ENCODE data around the gene KCNQ1. TPM values are rescaled to one million over a fixed set of nuclear protein-coding genes. Genes with fewer than 3 reads are reported as not detected.

Gene KCNQ1
- total and polyA plus RNA-seq, 3 experiments from 2014 or later, result 2.6 to 5.7 (median 3.4) TPM

DNA sequence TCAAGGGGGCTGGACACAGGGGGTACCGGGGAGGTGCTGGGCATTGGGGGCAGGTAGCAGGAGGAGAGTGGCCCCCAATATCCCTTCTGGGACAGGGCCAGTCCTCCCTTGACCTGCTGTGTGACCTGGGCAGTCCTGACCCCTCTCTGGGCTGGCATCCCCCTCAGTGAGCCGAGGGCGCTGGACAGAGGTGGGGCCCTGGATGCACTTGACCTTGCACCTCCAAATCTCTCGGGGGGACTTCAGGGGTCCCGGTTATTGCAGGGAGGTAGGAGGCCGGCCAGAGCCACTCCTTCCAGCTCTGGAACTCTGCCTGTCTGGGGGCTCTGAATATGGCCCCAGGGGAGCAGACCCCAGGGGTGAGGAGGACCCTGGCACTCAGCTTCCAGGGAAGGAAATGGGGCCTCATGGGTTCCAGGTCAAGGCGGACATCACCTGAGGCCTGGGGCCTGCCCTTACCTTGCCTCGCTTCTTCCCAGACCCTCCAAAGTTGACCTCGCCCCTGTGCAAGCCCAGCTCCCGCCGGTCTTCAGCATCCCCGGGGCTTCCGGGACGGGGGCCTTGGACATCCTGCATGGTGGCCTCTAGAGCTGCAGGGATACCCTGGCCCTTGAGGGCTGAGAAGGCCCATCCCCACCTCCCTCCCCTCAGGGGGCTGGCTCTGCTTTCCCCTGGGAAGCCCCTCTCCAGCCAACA, 22.2 kb upstream of the KCNQ1 start:
- H3K9me3 ChIP-seq (ENCODE audit: low read length), result no peaks in the 10 kb centered on the region
- POLR2A ChIA-PET, result no interaction called here

GRCh38 chr11:2423157-2424025, 21.4 kb upstream of the KCNQ1 start:
- Mint-ChIP-seq H3K4me3 (no peak overlapping the region), H3K27me3 (no peaks in the 10 kb centered on the region), H3K36me3 (no peaks in the 10 kb centered on the region), H3K27ac (no peak overlapping the region), H3K4me1 (peaks cover 0 to 3% (median 2%) of the 10 kb centered on the region in 3 donors), H3K9me3 (no peaks in the 10 kb centered on the region)
- POLR2A ChIA-PET, result no interaction called here
- peaks cover 9% of the 10 kb centered on the region for H3K4me1 ChIP-seq (ENCODE audit: insufficient read depth, low read length)
- CTCF ChIA-PET, result interaction anchor here (1.3 to 11.1 kb wide), 5 partner anchors 103 to 230 kb away, joined by 3 to 317 read pairs (median 58); partner anchors contain the start of genes C11orf21 and TSPAN32
- H3K27ac ChIP-seq (ENCODE audit: low read depth, low read length), result no peak overlapping the region
- H3K27me3 ChIP-seq (ENCODE audit: insufficient read depth, low read length, poor library complexity, severe bottlenecking), result no peaks in the 10 kb centered on the region
- no peaks in the 10 kb centered on the region for H3K36me3 ChIP-seq (ENCODE audit: insufficient read depth, low read length)
- DNase-seq, result no peak
- H3K9me3 ChIP-seq (ENCODE audit: low read length), result no peaks in the 10 kb centered on the region
- H3K4me3 ChIP-seq (ENCODE audit: low read length), result no peak overlapping the region

More for the DNA sequence above, 22.2 kb upstream of the KCNQ1 start:
- DNase-seq, result no peak
- no peak overlapping the region for H3K27ac Mint-ChIP-seq
- Histone ChIP-seq H3K4me3 (ENCODE audit: low read length) (no peak overlapping the region), H3K27me3 (ENCODE audit: insufficient read depth, low read length, poor library complexity, severe bottlenecking) (no peaks in the 10 kb centered on the region), H3K27ac (ENCODE audit: low read depth, low read length) (no peak overlapping the region), H3K36me3 (ENCODE audit: insufficient read depth, low read length) (no peaks in the 10 kb centered on the region), H3K4me1 (ENCODE audit: insufficient read depth, low read length) (peaks cover 9% of the 10 kb centered on the region)
- no peaks in the 10 kb centered on the region for H3K27me3 Mint-ChIP-seq
- no peaks in the 10 kb centered on the region for H3K36me3 Mint-ChIP-seq
- peaks cover 0 to 3% (median 2%) of the 10 kb centered on the region in 3 donors for H3K4me1 Mint-ChIP-seq
- H3K4me3 Mint-ChIP-seq, result no peak overlapping the region
- CTCF ChIA-PET, result interaction anchor here (1.6 to 11.1 kb wide), 4 partner anchors 109 to 229 kb away, joined by 6 to 317 read pairs (median 102); partner anchors contain the start of genes C11orf21 and TSPAN32
- no peaks in the 10 kb centered on the region for H3K9me3 Mint-ChIP-seq

DNA sequence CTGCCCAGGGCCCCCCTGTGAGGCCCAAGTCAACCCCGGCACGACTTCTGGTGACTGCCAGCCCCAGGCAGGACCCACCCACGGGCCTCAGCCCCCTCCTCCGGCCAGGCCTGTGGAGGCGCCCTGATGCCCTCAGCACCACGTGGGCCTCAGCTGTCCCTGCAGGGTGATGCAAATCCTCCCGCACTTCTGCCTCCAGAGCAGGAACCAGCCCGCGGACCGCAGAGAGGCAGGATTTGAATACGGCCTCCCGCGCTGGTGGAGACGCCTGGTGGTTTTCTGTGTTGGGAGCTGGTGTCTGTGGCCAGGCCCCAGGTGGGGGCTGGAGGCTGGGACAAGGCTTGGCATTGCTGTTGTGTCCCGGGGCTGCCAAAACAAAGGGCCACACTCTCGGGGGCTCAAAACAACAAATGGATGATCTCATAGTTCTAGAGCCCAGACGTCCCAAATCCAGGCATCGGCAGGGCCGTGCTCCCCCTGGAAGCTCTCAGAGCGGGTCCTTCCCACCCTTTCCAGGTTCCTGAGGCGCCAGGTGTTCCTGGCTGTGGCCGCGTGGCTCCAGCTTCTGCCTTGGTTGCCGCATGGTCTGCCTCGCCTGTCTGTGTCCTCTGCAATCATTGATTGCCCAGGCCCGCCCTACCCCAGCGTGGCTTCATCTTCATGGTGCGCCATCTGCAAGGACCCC, 19.9 kb upstream of the KCNQ1 start:
- no peaks in the 10 kb centered on the region for H3K36me3 ChIP-seq (ENCODE audit: insufficient read depth, low read length)
- no peak overlapping the region for H3K27ac ChIP-seq (ENCODE audit: low read depth, low read length)
- H3K27me3 Mint-ChIP-seq, result no peaks in the 10 kb centered on the region
- peaks cover 7% of the 10 kb centered on the region for H3K4me1 ChIP-seq (ENCODE audit: insufficient read depth, low read length)
- DNase-seq, result no peak
- CTCF ChIA-PET, result interaction anchor here (0.9 to 11.1 kb wide), 5 partner anchors 101 to 239 kb away, joined by 3 to 317 read pairs (median 3); partner anchors contain the start of genes C11orf21 and TSPAN32
- H3K36me3 Mint-ChIP-seq, result no peaks in the 10 kb centered on the region
- POLR2A ChIA-PET, result no interaction called here
- H3K4me1 Mint-ChIP-seq, result no peaks in the 10 kb centered on the region
- H3K27me3 ChIP-seq (ENCODE audit: insufficient read depth, low read length, poor library complexity, severe bottlenecking), result no peaks in the 10 kb centered on the region
- no peaks in the 10 kb centered on the region for H3K9me3 ChIP-seq (ENCODE audit: low read length)
- no peaks in the 10 kb centered on the region for H3K9me3 Mint-ChIP-seq
- peak overlapping the region in 1 of 8 donors; percentile 19 for H3K27ac Mint-ChIP-seq
- H3K4me3 Mint-ChIP-seq, result no peak overlapping the region
- no peak overlapping the region for H3K4me3 ChIP-seq (ENCODE audit: low read length)

DNA sequence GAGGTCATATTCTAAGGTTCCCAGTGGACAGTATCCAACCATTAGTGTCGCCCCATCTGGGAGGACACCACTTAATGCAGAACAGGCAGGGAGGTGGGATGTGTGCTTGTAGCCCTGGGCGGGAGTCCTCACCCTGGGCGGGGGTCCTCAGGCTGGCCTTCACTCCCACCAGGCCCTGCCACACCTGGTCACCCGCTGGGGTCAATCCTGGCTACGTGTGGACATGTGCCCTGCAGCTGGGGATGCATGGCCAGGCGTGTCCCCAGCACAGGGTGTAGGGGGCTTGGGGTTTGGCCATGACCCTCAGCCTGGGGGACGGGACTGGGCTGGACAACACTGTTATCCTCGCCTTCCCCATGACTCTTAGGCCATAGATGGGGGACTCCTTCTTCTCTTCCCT, 19.3 kb upstream of the KCNQ1 start:
- CTCF ChIA-PET, result interaction anchor here (0.6 to 11.1 kb wide), 6 partner anchors 12 to 467 kb away, joined by 3 to 146 read pairs (median 4); no protein-coding TSS in a partner anchor
- Mint-ChIP-seq H3K36me3 (no peaks in the 10 kb centered on the region), H3K4me1 (no peaks in the 10 kb centered on the region), H3K27me3 (no peaks in the 10 kb centered on the region), H3K9me3 (no peaks in the 10 kb centered on the region), H3K4me3 (no peak overlapping the region), H3K27ac (no peak overlapping the region)
- Histone ChIP-seq H3K9me3 (ENCODE audit: low read length) (no peaks in the 10 kb centered on the region), H3K36me3 (ENCODE audit: insufficient read depth, low read length) (no peaks in the 10 kb centered on the region), H3K27me3 (ENCODE audit: insufficient read depth, low read length, poor library complexity, severe bottlenecking) (no peaks in the 10 kb centered on the region), H3K4me3 (ENCODE audit: low read length) (no peak overlapping the region), H3K4me1 (ENCODE audit: insufficient read depth, low read length) (peaks cover 2% of the 10 kb centered on the region), H3K27ac (ENCODE audit: low read depth, low read length) (no peak overlapping the region)
- no peak for DNase-seq
- POLR2A ChIA-PET, result no interaction called here

DNA sequence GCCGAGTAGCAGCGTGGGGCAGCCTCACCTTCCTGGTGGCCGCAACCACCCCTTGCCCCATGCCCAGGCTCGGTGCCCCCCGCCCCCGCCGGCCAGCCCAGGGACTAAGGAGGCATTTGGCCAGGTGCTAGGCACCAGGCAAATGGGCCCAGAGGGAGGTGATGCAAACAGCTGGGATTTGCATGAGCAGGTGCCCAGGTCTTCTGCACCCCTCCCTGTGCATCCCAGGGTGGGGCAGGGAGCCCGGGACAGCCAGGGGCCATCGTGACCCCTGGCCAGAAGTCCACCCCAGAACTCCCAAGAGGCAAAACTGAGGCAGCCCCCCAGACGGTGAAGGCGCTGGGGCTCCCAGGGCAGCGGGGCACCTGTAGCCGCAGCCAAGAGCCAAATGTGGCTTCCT, 18.6 kb upstream of the KCNQ1 start:
- CTCF ChIA-PET, result interaction anchor here (0.6 to 11.1 kb wide), 6 partner anchors 11 to 466 kb away, joined by 3 to 146 read pairs (median 4); no protein-coding TSS in a partner anchor
- H3K27ac Mint-ChIP-seq, result no peak overlapping the region

GRCh38 chr11:2426826-2427521, 17.8 kb upstream of the KCNQ1 start:
- no peaks in the 10 kb centered on the region for H3K27me3 Mint-ChIP-seq
- ChIA-PET CTCF (interaction anchor here (0.7 to 11.1 kb wide), 12 partner anchors 7 to 465 kb away, joined by 3 to 146 read pairs (median 3); partner anchors contain the start of gene CD81), POLR2A (no interaction called here)
- no peak overlapping the region for H3K4me3 ChIP-seq (ENCODE audit: low read length)
- H3K4me1 Mint-ChIP-seq, result no peaks in the 10 kb centered on the region
- H3K36me3 ChIP-seq (ENCODE audit: insufficient read depth, low read length), result no peaks in the 10 kb centered on the region
- H3K27ac Mint-ChIP-seq, result no peak overlapping the region
- no peaks in the 10 kb centered on the region for H3K9me3 ChIP-seq (ENCODE audit: low read length)
- no peak overlapping the region for H3K4me3 Mint-ChIP-seq
- H3K27me3 ChIP-seq (ENCODE audit: insufficient read depth, low read length, poor library complexity, severe bottlenecking), result no peaks in the 10 kb centered on the region
- H3K4me1 ChIP-seq (ENCODE audit: insufficient read depth, low read length), result no peaks in the 10 kb centered on the region
- no peak overlapping the region for H3K27ac ChIP-seq (ENCODE audit: low read depth, low read length)
- DNase-seq, result no peak
- H3K36me3 Mint-ChIP-seq, result no peaks in the 10 kb centered on the region
- no peaks in the 10 kb centered on the region for H3K9me3 Mint-ChIP-seq

More for the DNA sequence above, 18.6 kb upstream of the KCNQ1 start:
- Histone ChIP-seq H3K36me3 (ENCODE audit: insufficient read depth, low read length) (no peaks in the 10 kb centered on the region), H3K4me3 (ENCODE audit: low read length) (no peak overlapping the region), H3K4me1 (ENCODE audit: insufficient read depth, low read length) (no peaks in the 10 kb centered on the region), H3K9me3 (ENCODE audit: low read length) (no peaks in the 10 kb centered on the region), H3K27me3 (ENCODE audit: insufficient read depth, low read length, poor library complexity, severe bottlenecking) (no peaks in the 10 kb centered on the region), H3K27ac (ENCODE audit: low read depth, low read length) (no peak overlapping the region)
- no peak for DNase-seq
- Mint-ChIP-seq H3K36me3 (no peaks in the 10 kb centered on the region), H3K4me3 (no peak overlapping the region), H3K4me1 (no peaks in the 10 kb centered on the region), H3K9me3 (no peaks in the 10 kb centered on the region), H3K27me3 (no peaks in the 10 kb centered on the region)
- POLR2A ChIA-PET, result no interaction called here

- Mint-ChIP-seq H3K27me3 (no peaks in the 10 kb centered on the region), H3K4me3 (no peak overlapping the region), H3K4me1 (no peaks in the 10 kb centered on the region), H3K36me3 (no peaks in the 10 kb centered on the region), H3K27ac (no peak overlapping the region), H3K9me3 (no peaks in the 10 kb centered on the region)
- no peaks in the 10 kb centered on the region for H3K9me3 ChIP-seq (ENCODE audit: low read length)
- H3K27ac ChIP-seq (ENCODE audit: low read depth, low read length), result no peak overlapping the region
- H3K4me1 ChIP-seq (ENCODE audit: insufficient read depth, low read length), result no peaks in the 10 kb centered on the region
- no peaks in the 10 kb centered on the region for H3K27me3 ChIP-seq (ENCODE audit: insufficient read depth, low read length, poor library complexity, severe bottlenecking)
- no peak for DNase-seq
- H3K4me3 ChIP-seq (ENCODE audit: low read length), result no peak overlapping the region
- ChIA-PET CTCF (interaction anchor here (0.7 to 11.1 kb wide), 11 partner anchors 8 to 462 kb away, joined by 3 to 146 read pairs (median 3); partner anchors contain the start of gene CD81), POLR2A (no interaction called here)
- H3K36me3 ChIP-seq (ENCODE audit: insufficient read depth, low read length), result no peaks in the 10 kb centered on the region
Measured at GRCh38 chr11:2427721-2428321, 17.0 kb upstream of the KCNQ1 start.
